HepG2 (cell line): ENCODE data around the gene UBE3B.

Source experiments
- EZH2 ChIP-seq: conservative IDR thresholded peaks from 2 replicates; pipeline ENCODE4 v1.6.1; 2012; ENCODE audit warnings: mild to moderate bottlenecking, low read depth, low read length, moderate library complexity
- FOXK2 ChIP-seq: fragments of 450-650 bp; IDR thresholded peaks from 2 replicates; pipeline ENCODE4 v1.6.1; 2016
- TAF1 ChIP-seq: sonication (generic); formaldehyde crosslinking; IDR thresholded peaks from 2 replicates; pipeline ENCODE4 v1.4.0; 2020; ENCODE audit warnings: missing genetic modification reagents
- TF ChIP-seq, protein P1 (sequence below): sonication (generic); formaldehyde crosslinking; IDR thresholded peaks from 2 replicates; pipeline ENCODE4 v1.5.0; 2020; ENCODE audit warnings: mild to moderate bottlenecking, missing genetic modification reagents
- TF ChIP-seq, protein P2 (sequence below): sonication (generic); formaldehyde crosslinking; IDR thresholded peaks from 2 replicates; pipeline ENCODE4 v1.5.0; 2020; ENCODE audit warnings: mild to moderate bottlenecking, missing genetic modification reagents, moderate library complexity
- TF ChIP-seq, protein P3 (sequence below): sonication (generic); formaldehyde crosslinking; IDR thresholded peaks from 2 replicates; pipeline ENCODE4 v1.4.0; 2020; ENCODE audit warnings: low read depth, mild to moderate bottlenecking, missing genetic modification reagents

DNA sequence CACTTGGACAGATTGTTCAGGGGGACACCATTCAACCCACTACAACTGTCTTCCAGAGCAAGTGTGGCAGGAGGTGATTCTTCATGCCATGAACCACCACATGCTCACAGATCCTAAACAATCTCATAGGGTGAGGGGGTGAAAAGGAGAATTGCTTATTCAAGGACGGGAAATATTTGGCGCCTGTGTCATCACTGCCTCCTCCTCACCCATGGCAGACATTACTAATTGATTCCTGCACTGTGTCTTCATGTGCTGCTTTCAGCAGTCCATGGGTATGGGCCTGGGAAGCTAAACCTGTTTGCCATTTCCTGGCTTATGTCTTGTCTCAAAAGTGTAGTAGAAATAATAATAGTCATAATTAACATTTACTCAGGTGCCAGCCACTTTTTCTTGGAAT is 64.6 kb downstream of the UBE3B start:
- no peak for TF ChIP-seq TAF1 (CRISPR knock-in tag)
- TF ChIP-seq, protein P1, sequence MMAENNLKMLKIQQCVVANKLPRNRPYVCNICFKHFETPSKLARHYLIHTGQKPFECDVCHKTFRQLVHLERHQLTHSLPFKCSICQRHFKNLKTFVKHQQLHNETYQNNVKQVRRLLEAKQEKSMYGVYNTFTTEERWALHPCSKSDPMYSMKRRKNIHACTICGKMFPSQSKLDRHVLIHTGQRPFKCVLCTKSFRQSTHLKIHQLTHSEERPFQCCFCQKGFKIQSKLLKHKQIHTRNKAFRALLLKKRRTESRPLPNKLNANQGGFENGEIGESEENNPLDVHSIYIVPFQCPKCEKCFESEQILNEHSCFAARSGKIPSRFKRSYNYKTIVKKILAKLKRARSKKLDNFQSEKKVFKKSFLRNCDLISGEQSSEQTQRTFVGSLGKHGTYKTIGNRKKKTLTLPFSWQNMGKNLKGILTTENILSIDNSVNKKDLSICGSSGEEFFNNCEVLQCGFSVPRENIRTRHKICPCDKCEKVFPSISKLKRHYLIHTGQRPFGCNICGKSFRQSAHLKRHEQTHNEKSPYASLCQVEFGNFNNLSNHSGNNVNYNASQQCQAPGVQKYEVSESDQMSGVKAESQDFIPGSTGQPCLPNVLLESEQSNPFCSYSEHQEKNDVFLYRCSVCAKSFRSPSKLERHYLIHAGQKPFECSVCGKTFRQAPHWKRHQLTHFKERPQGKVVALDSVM (CRISPR knock-in tag) = no peak
- TF ChIP-seq, protein P2, sequence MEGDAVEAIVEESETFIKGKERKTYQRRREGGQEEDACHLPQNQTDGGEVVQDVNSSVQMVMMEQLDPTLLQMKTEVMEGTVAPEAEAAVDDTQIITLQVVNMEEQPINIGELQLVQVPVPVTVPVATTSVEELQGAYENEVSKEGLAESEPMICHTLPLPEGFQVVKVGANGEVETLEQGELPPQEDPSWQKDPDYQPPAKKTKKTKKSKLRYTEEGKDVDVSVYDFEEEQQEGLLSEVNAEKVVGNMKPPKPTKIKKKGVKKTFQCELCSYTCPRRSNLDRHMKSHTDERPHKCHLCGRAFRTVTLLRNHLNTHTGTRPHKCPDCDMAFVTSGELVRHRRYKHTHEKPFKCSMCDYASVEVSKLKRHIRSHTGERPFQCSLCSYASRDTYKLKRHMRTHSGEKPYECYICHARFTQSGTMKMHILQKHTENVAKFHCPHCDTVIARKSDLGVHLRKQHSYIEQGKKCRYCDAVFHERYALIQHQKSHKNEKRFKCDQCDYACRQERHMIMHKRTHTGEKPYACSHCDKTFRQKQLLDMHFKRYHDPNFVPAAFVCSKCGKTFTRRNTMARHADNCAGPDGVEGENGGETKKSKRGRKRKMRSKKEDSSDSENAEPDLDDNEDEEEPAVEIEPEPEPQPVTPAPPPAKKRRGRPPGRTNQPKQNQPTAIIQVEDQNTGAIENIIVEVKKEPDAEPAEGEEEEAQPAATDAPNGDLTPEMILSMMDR (CRISPR knock-in tag) = no peak
- TF ChIP-seq, protein P3, sequence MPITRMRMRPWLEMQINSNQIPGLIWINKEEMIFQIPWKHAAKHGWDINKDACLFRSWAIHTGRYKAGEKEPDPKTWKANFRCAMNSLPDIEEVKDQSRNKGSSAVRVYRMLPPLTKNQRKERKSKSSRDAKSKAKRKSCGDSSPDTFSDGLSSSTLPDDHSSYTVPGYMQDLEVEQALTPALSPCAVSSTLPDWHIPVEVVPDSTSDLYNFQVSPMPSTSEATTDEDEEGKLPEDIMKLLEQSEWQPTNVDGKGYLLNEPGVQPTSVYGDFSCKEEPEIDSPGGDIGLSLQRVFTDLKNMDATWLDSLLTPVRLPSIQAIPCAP (CRISPR knock-in tag) = no peak
- TF ChIP-seq FOXK2 = no peak
- no peak for TF ChIP-seq EZH2
